NCI-H460 (cell line): ENCODE results near the gene GRIK3. TPM values are rescaled to one million over a fixed set of nuclear protein-coding genes. Genes with fewer than 3 reads are reported as not detected.
"Not testable (repeated sequence)": the region's sequence is repeated elsewhere in the genome, so short reads cannot be mapped to it uniquely, and the experiment has no call there.

ENCODE experiments used
- DNase-seq: peaks from one replicate; pipeline ENCODE4 v3.0.0-alpha.2; 2016; ENCODE audit warnings: low read depth; ENCODE audit errors: extremely low read depth
- total RNA-seq: library from RNA; depleted of rRNA; stranded (reverse); fragments of >200 nt; shearing (Covaris generic); gene quantifications from 2 replicates; pipeline ENCODE4 v1.2.3, GENCODE V29; 2014

The GRIK3 gene
- total RNA-seq, 1 experiment from 2014 or later = not detected

GRCh38 chr1:36773827-36774541 lies 260.3 kb downstream of the GRIK3 start:
- DNase-seq = no peak

- DNase-seq = no peak
These were observed 261.4 kb downstream of the GRIK3 start for GRCh38 chr1:36772647-36773495.

- DNase-seq = no peak
These were observed 262.5 kb downstream of the GRIK3 start for GRCh38 chr1:36771660-36772284.

- DNase-seq = no peak
These were observed 263.1 kb downstream of the GRIK3 start for GRCh38 chr1:36771240-36771639.

GRCh38 chr1:36769886-36770830 lies 264.2 kb downstream of the GRIK3 start:
- DNase-seq = no peak

- no peak for DNase-seq
These were observed 265.7 kb downstream of the GRIK3 start for GRCh38 chr1:36768486-36769178.

- DNase-seq = not testable (repeated sequence)
These were observed 266.9 kb downstream of the GRIK3 start for GRCh38 chr1:36767429-36767828.

GRCh38 chr1:36766481-36766880 lies 267.8 kb downstream of the GRIK3 start:
- DNase-seq = no peak

GRCh38 chr1:36765785-36766300 lies 268.5 kb downstream of the GRIK3 start:
- no peak for DNase-seq

- no peak for DNase-seq
These were observed 269.5 kb downstream of the GRIK3 start for GRCh38 chr1:36764798-36765197.

- no peak for DNase-seq
These were observed 270.5 kb downstream of the GRIK3 start for GRCh38 chr1:36763771-36764170.

GRCh38 chr1:36762174-36762573 lies 272.1 kb downstream of the GRIK3 start:
- DNase-seq = no peak

GRCh38 chr1:36761113-36761512 lies 273.2 kb downstream of the GRIK3 start:
- no peak for DNase-seq

- DNase-seq = no peak
These were observed 274.2 kb downstream of the GRIK3 start for GRCh38 chr1:36760081-36760480.

GRCh38 chr1:36759355-36759754 lies 275.0 kb downstream of the GRIK3 start:
- DNase-seq = no peak

GRCh38 chr1:36755303-36756230 lies 278.7 kb downstream of the GRIK3 start:
- no peak for DNase-seq

GRCh38 chr1:36754366-36754765 lies 279.9 kb downstream of the GRIK3 start:
- DNase-seq = no peak

GRCh38 chr1:36753451-36753850 lies 280.9 kb downstream of the GRIK3 start:
- no peak for DNase-seq
